Right atrium auricular region (tissue), 2 donors: ENCODE data around the gene PXK. TPM values are rescaled to one million over a fixed set of nuclear protein-coding genes. Genes with fewer than 3 reads are reported as not detected.

ENCODE experiments used
- DNase-seq: peaks from one replicate; pipeline ENCODE4 v3.0.0-alpha.2; 2019; ENCODE audit warnings: low spot score
- H3K27ac ChIP-seq, 2 donors: fragments of 200-600 bp; sonication (generic); 1 replicate in 1 of 2; 2 replicates in 1 of 2; pipeline ENCODE4 v1.5.1; 2016 to 2019
- H3K27me3 ChIP-seq, 2 donors: fragments of 200-600 bp; sonication (generic); one replicate each; pipeline versions ENCODE4 v1.5.1 to v1.6.0; 2017 to 2019
- H3K36me3 ChIP-seq: fragments of 200-600 bp; sonication (generic); one replicate; pipeline ENCODE4 v1.5.1; 2016
- H3K4me1 ChIP-seq, 2 donors: fragments of 200-600 bp; sonication (generic); one replicate each; pipeline versions ENCODE4 v1.5.1 to v1.6.0; 2017 to 2019
- H3K4me3 ChIP-seq, 2 donors: fragments of 200-600 bp; sonication (generic); 1 replicate in 1 of 2; 2 replicates in 1 of 2; pipeline ENCODE4 v1.5.1; 2017 to 2019; ENCODE audit warnings: mild to moderate bottlenecking in 1 of 2, moderate library complexity in 1 of 2
- H3K9me3 ChIP-seq, 2 donors: fragments of 200-600 bp; sonication (generic); one replicate each; pipeline ENCODE4 v1.5.1; 2019
- total RNA-seq, 2 donors: library from RNA; depleted of rRNA; stranded (reverse); fragments of >200 nt; gene quantifications; one replicate each; pipeline ENCODE4 v1.1.0, GENCODE V29; 2016
- TF ChIP-seq, protein P1 (sequence below), 2 donors: fragments of 200-600 bp; sonication (generic); IDR thresholded peaks; one replicate each; pipeline ENCODE4 v1.5.1; 2019; ENCODE audit warnings: antibody characterized with exemption in 2 of 2

Gene PXK
- total RNA-seq, 2 donors from 2014 or later = 18.3 to 22.5 TPM

- Histone ChIP-seq H3K36me3 (no peaks in the 10 kb centered on the region), H3K9me3 (no peaks in the 10 kb centered on the region), H3K27me3 (no peaks in the 10 kb centered on the region), H3K4me1 (peaks cover 0 to 25% of the 10 kb centered on the region in 2 donors), H3K4me3 (no peak overlapping the region), H3K27ac (no peak overlapping the region)
- TF ChIP-seq, protein P1, sequence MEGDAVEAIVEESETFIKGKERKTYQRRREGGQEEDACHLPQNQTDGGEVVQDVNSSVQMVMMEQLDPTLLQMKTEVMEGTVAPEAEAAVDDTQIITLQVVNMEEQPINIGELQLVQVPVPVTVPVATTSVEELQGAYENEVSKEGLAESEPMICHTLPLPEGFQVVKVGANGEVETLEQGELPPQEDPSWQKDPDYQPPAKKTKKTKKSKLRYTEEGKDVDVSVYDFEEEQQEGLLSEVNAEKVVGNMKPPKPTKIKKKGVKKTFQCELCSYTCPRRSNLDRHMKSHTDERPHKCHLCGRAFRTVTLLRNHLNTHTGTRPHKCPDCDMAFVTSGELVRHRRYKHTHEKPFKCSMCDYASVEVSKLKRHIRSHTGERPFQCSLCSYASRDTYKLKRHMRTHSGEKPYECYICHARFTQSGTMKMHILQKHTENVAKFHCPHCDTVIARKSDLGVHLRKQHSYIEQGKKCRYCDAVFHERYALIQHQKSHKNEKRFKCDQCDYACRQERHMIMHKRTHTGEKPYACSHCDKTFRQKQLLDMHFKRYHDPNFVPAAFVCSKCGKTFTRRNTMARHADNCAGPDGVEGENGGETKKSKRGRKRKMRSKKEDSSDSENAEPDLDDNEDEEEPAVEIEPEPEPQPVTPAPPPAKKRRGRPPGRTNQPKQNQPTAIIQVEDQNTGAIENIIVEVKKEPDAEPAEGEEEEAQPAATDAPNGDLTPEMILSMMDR (IDR thresholded peaks at IDR 0.05) = no peak
- no peak for DNase-seq
Measured at GRCh38 chr3:58418227-58418626, 85.5 kb downstream of the PXK start.

DNA sequence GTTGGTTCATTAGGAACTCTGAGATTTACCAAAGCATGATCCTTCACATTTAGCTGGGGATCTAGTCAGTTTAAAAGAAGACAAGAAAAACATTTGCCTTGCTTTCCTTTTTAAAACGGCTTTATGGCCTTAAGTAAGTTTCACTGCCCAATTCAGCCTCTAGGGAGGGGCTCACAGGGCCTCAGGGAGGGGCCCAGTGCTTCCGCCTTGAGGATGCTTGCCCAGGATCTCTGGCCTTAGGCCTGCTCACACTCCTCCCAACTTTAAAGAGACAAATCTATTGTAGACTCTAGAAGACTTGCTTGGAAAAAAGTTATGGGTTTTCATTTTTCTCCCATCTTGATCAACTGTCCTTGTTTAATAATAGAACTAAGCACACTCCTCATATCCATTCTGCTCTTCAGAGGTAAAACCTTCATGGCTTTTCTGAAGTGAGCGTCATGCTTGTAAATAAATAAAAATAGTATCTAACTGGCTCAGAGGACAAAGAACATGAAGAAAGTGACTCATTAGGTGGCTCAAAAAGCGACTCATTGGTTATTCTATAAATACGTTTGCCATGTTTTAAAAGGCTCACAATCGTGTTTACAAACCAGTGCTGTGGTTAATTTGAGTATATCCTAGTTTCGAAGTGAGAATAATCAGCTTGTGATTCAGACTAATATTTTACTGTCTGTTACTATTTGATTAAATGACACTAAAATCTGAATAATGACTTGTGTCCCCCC is 87.3 kb downstream of the PXK start:
- H3K27me3 ChIP-seq = no peaks in the 10 kb centered on the region
- H3K4me3 ChIP-seq = no peak overlapping the region
- no peaks in the 10 kb centered on the region for H3K9me3 ChIP-seq
- peak; percentile 77 for DNase-seq
- H3K4me1 ChIP-seq = peaks cover 0 to 14% of the 10 kb centered on the region in 2 donors
- TF ChIP-seq, protein P1 (IDR thresholded peaks at IDR 0.05) = no peak
- H3K36me3 ChIP-seq = peaks cover 6% of the 10 kb centered on the region
- H3K27ac ChIP-seq = peak overlapping the region; percentile 58 to 60

- H3K4me3 ChIP-seq = no peak overlapping the region
- TF ChIP-seq, protein P1 (IDR thresholded peaks at IDR 0.05) = no peak
- H3K36me3 ChIP-seq = peaks cover 16% of the 10 kb centered on the region
- DNase-seq = no peak
- H3K27ac ChIP-seq = peak overlapping the region in 1 of 2 donors; percentile 58
- peaks cover 0 to 13% of the 10 kb centered on the region in 2 donors for H3K4me1 ChIP-seq
- H3K27me3 ChIP-seq = no peaks in the 10 kb centered on the region
- H3K9me3 ChIP-seq = no peaks in the 10 kb centered on the region
Measured at GRCh38 chr3:58421004-58421403, 88.3 kb downstream of the PXK start.

DNA sequence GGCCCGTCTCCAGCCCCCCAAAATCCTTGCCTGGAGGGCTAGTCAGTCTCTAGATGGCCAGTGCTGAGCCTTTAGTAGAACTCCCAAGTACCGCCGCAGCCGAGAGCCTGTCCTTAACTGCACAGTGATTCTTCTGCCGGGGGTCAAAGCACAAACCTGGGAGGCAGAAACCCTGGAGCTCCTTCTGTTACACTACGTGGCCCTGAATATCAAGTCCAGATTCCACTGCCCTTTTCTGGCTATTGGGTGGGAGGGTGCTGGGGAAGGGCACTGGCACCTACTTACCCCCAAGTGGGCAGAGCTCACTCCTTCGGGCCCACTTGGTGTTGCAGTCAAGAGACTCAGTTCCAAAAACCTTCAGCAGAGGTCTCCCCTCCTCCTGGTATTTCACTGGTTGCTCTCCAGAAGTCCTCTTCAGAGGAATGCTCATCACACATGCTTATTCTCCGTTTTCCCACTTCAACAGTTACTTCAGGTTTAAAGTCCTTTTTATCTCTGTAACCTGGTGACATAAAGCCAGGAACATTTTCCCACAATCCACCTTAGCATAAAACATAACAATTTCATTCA is 90.1 kb downstream of the PXK start:
- H3K27me3 ChIP-seq = no peaks in the 10 kb centered on the region
- peaks cover 35% of the 10 kb centered on the region for H3K36me3 ChIP-seq
- H3K4me3 ChIP-seq = no peak overlapping the region
- peaks cover 0 to 13% of the 10 kb centered on the region in 2 donors for H3K4me1 ChIP-seq
- no peaks in the 10 kb centered on the region for H3K9me3 ChIP-seq
- TF ChIP-seq, protein P1 (IDR thresholded peaks at IDR 0.05) = no peak
- H3K27ac ChIP-seq = peak overlapping the region in 1 of 2 donors; percentile 0
- no peak for DNase-seq

GRCh38 chr3:58424613-58425012 is 91.9 kb downstream of the PXK start:
- H3K27me3 ChIP-seq = no peaks in the 10 kb centered on the region
- H3K9me3 ChIP-seq = no peaks in the 10 kb centered on the region
- TF ChIP-seq, protein P1 (IDR thresholded peaks at IDR 0.05) = no peak
- H3K36me3 ChIP-seq = peaks cover 53% of the 10 kb centered on the region
- no peak overlapping the region for H3K27ac ChIP-seq
- no peak overlapping the region for H3K4me3 ChIP-seq
- DNase-seq = no peak
- H3K4me1 ChIP-seq = peaks cover 0 to 7% of the 10 kb centered on the region in 2 donors
